BLaER1 treated with 17β-estradiol and CSF1 and Interleukin-3, amounts not matched to agents 10 nM and 100 nM (cell line): ENCODE measurements around the gene CD93.

ENCODE experiments used
- H3K27ac ChIP-seq, 11 experiments: shearing (Covaris generic); formaldehyde crosslinking; 2 replicates each; pipeline ENCODE4 v1.8.1; 2022
- H3K27me3 ChIP-seq, 11 experiments: shearing (Covaris generic); formaldehyde crosslinking; 2 replicates each; pipeline ENCODE4 v1.8.1; 2022
- H3K36me3 ChIP-seq, 11 experiments: shearing (Covaris generic); formaldehyde crosslinking; 2 replicates each; pipeline ENCODE4 v1.8.1; 2022
- H3K4me1 ChIP-seq, 10 experiments: shearing (Covaris generic); formaldehyde crosslinking; 2 replicates each; pipeline ENCODE4 v1.8.1; 2022
- H3K4me2 ChIP-seq, 11 experiments: shearing (Covaris generic); formaldehyde crosslinking; 2 replicates each; pipeline ENCODE4 v1.8.1; 2022
- H3K4me3 ChIP-seq, 10 experiments: shearing (Covaris generic); formaldehyde crosslinking; 2 replicates each; pipeline ENCODE4 v1.8.1; 2022
- H3K9ac ChIP-seq, 11 experiments: shearing (Covaris generic); formaldehyde crosslinking; 2 replicates each; pipeline ENCODE4 v1.8.1; 2022
- H3K9me3 ChIP-seq, 11 experiments: shearing (Covaris generic); formaldehyde crosslinking; replicated peaks in 1 of 11; 2 replicates each; pipeline ENCODE4 v1.8.1; 2022
- H4K20me1 ChIP-seq, 11 experiments: shearing (Covaris generic); formaldehyde crosslinking; 2 replicates each; pipeline ENCODE4 v1.8.1; 2022
- Cebpa-rat ChIP-seq, 11 experiments: shearing (Covaris generic); IDR thresholded peaks; 2 replicates each; pipeline ENCODE4 v1.8.1; 2022

CD93 gene

DNA sequence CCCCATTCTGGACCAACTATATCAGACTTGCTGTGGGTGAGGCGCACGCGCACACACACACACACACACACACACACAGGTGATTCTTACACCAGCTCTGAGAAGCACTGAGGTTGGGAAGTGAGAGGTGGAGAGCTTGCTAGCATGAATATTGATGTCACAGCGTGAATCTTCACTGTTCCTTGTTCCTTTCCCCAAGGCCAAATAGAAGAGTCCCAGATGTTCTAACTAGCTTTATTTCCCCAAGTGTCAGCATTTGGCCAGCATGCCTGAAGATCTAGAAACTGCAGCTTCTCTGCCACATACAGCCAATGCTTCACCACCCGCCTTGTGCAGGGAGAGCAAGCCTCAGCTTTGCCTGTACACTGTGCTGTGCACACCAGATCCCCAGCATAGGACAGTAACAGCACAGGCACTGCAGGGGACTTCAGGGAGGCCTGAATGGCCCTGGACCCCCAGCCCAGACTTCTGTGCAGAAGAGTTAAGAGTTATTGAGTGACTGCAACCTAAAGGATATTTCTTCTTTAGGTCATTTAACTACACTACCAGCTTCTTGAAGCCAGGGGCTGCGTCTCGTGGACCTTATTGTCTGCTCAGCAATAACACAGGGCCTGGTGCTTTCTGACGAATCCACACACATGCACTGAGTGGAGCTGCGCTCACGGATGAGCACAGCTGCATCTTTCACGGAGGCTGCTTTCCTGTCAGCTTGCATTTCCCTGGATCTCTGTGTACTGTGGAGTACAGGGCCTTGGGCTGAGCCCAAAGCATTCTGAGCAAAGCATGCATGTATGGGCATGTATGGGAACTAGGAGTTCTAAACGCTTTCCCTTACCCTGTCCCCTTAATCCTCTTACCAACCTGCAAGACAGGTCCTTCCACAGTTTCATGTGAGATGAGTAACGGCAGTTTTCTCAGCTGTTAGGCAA is 13.9 kb upstream of the CD93 start:
- H3K4me2 ChIP-seq, result peak overlapping the region in 3 of 11 experiments; percentile 25 to 77 (median 75); a peak in 5 of 22 replicates
- no peak for TF ChIP-seq Cebpa-rat (IDR thresholded peaks at IDR 0.05)
- no peaks in the 10 kb centered on the region for H3K27me3 ChIP-seq
- no peaks in the 10 kb centered on the region for H4K20me1 ChIP-seq
- H3K4me3 ChIP-seq, result no peak overlapping the region
- peaks cover 28 to 100% (median 52%) of the 10 kb centered on the region in 10 experiments for H3K4me1 ChIP-seq
- H3K36me3 ChIP-seq, result no peaks in the 10 kb centered on the region
- no peak overlapping the region for H3K9ac ChIP-seq
- H3K9me3 ChIP-seq, result no peaks in the 10 kb centered on the region
- no peak overlapping the region; a peak in 1 of 22 replicates for H3K27ac ChIP-seq

GRCh38 chr20:23097636-23098580 is 11.8 kb upstream of the CD93 start:
- H3K27me3 ChIP-seq, result no peaks in the 10 kb centered on the region
- H3K9me3 ChIP-seq, result no peaks in the 10 kb centered on the region
- no peak overlapping the region for H3K9ac ChIP-seq
- peak overlapping the region in 9 of 11 experiments; percentile 12 to 82 (median 61); a peak in 15 of 22 replicates for H3K4me2 ChIP-seq
- no peak for TF ChIP-seq Cebpa-rat (IDR thresholded peaks at IDR 0.05)
- peak overlapping the region in 2 of 11 experiments; percentile 6 to 25; a peak in 1 of 22 replicates for H3K27ac ChIP-seq
- H3K4me1 ChIP-seq, result peaks cover 10 to 91% (median 32%) of the 10 kb centered on the region in 10 experiments
- H3K4me3 ChIP-seq, result no peak overlapping the region
- H3K36me3 ChIP-seq, result no peaks in the 10 kb centered on the region
- H4K20me1 ChIP-seq, result no peaks in the 10 kb centered on the region

- H3K4me1 ChIP-seq, result peaks cover 1 to 84% (median 23%) of the 10 kb centered on the region in 10 experiments; a peak in 18 of 20 replicates
- H3K27ac ChIP-seq, result no peak overlapping the region
- TF ChIP-seq Cebpa-rat (IDR thresholded peaks at IDR 0.05), result no peak
- H3K9ac ChIP-seq, result no peak overlapping the region
- H3K4me2 ChIP-seq, result peak overlapping the region in 4 of 11 experiments; percentile 61 to 82 (median 76); a peak in 7 of 22 replicates
- H3K9me3 ChIP-seq, result no peaks in the 10 kb centered on the region
- no peaks in the 10 kb centered on the region for H3K27me3 ChIP-seq
- H3K36me3 ChIP-seq, result no peaks in the 10 kb centered on the region
- H3K4me3 ChIP-seq, result no peak overlapping the region
- H4K20me1 ChIP-seq, result no peaks in the 10 kb centered on the region
Measured at GRCh38 chr20:23096986-23097520, 10.9 kb upstream of the CD93 start.

GRCh38 chr20:23096097-23096496 is 10.0 kb upstream of the CD93 start:
- Histone ChIP-seq H3K4me2 (peak overlapping the region in 3 of 11 experiments; percentile 75 to 82 (median 77); a peak in 5 of 22 replicates), H3K4me3 (no peak overlapping the region), H4K20me1 (no peaks in the 10 kb centered on the region), H3K9ac (no peak overlapping the region), H3K36me3 (no peaks in the 10 kb centered on the region), H3K27ac (no peak overlapping the region), H3K27me3 (no peaks in the 10 kb centered on the region), H3K9me3 (no peaks in the 10 kb centered on the region), H3K4me1 (peaks cover 0 to 84% (median 20%) of the 10 kb centered on the region in 10 experiments; a peak in 15 of 20 replicates)
- TF ChIP-seq Cebpa-rat (IDR thresholded peaks at IDR 0.05), result no peak

- Histone ChIP-seq H4K20me1 (no peaks in the 10 kb centered on the region), H3K36me3 (no peaks in the 10 kb centered on the region), H3K4me1 (peaks cover 0 to 84% (median 26%) of the 10 kb centered on the region in 10 experiments; a peak in 15 of 20 replicates), H3K9me3 (no peaks in the 10 kb centered on the region), H3K27ac (no peak overlapping the region), H3K4me2 (peak overlapping the region in 5 of 11 experiments; percentile 7 to 82 (median 75); a peak in 9 of 22 replicates), H3K4me3 (no peak overlapping the region), H3K27me3 (no peaks in the 10 kb centered on the region), H3K9ac (no peak overlapping the region)
- no peak for TF ChIP-seq Cebpa-rat (IDR thresholded peaks at IDR 0.05)
Measured at GRCh38 chr20:23095499-23095898, 9.4 kb upstream of the CD93 start.

- H3K9me3 ChIP-seq, result no peaks in the 10 kb centered on the region
- H3K9ac ChIP-seq, result no peak overlapping the region
- TF ChIP-seq Cebpa-rat (IDR thresholded peaks at IDR 0.05), result no peak
- H3K27ac ChIP-seq, result no peak overlapping the region
- H4K20me1 ChIP-seq, result no peaks in the 10 kb centered on the region
- no peak overlapping the region for H3K4me3 ChIP-seq
- no peaks in the 10 kb centered on the region for H3K36me3 ChIP-seq
- no peaks in the 10 kb centered on the region for H3K27me3 ChIP-seq
- H3K4me1 ChIP-seq, result peaks cover 0 to 84% (median 28%) of the 10 kb centered on the region in 10 experiments; a peak in 15 of 20 replicates
- peak overlapping the region in 5 of 11 experiments; percentile 7 to 82 (median 75); a peak in 9 of 22 replicates for H3K4me2 ChIP-seq
Measured at GRCh38 chr20:23094927-23095326, 8.8 kb upstream of the CD93 start.

DNA sequence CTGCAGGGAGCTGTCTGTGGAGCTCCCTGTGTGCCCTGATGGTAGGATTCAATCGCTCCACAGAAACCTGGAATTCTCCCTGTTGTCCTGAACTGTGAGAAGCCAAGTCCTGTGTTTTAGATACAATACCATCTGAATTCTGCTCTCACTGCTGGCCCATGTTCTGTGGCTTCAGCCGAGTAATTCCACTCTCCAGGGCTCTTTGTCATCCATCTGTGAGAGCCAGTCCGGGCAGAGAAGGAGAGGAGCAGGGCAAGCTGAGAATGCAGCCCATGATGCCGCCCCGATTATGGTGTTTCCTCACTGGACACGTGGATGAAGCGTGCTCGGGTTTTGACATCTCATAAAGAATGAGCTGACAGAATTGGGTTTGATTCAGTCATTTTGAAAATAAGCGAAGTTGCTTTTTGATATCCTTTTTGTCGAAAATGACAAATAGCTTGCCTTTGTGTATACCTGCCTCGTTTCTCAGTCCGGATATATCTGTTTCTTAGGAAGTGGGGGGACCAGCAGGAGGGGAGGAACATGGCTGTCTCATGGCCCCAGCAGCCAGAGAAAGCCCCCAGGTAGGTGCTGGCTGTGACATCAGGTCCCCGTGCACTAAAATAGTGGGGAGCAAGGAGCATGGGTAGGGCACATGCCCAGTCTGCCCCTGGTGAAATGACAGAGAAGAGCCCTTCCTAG is 8.2 kb upstream of the CD93 start:
- Histone ChIP-seq H3K9me3 (no peaks in the 10 kb centered on the region), H3K27ac (0 out of 22 replicates have a peak overlapping the region, but pooled peaks of 1 of the 11 experiments have one; percentile 5), H3K36me3 (no peaks in the 10 kb centered on the region), H3K27me3 (no peaks in the 10 kb centered on the region), H3K9ac (no peak overlapping the region), H3K4me3 (no peak overlapping the region), H3K4me1 (peaks cover 0 to 84% (median 28%) of the 10 kb centered on the region in 10 experiments; a peak in 15 of 20 replicates), H4K20me1 (no peaks in the 10 kb centered on the region), H3K4me2 (peak overlapping the region in 4 of 11 experiments; percentile 28 to 82 (median 76); a peak in 8 of 22 replicates)
- no peak for TF ChIP-seq Cebpa-rat (IDR thresholded peaks at IDR 0.05)

DNA sequence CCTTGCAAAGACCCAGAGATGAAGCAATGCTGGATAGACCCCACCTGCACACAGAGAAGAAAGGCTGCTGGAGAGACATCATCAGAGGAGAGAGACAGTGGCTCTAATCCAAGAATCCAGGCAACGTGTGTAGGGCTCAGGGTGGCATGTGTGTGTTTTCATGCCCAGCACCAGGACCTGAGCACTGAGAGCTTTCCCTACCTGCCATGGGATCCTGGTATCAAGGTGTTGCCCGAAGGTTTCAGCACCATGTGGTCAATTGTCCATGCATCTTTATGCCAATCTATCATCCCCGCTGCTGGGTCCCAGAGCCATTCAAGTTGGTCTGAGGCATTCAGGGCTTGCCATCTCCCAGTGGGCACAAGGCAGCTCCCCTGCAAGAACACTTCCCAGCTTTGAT is 7.5 kb upstream of the CD93 start:
- Histone ChIP-seq H3K27me3 (no peaks in the 10 kb centered on the region), H3K27ac (0 out of 22 replicates have a peak overlapping the region, but pooled peaks of 1 of the 11 experiments have one; percentile 5), H3K36me3 (no peaks in the 10 kb centered on the region), H3K9me3 (no peaks in the 10 kb centered on the region), H3K9ac (no peak overlapping the region), H3K4me2 (no peak overlapping the region), H3K4me3 (no peak overlapping the region), H4K20me1 (no peaks in the 10 kb centered on the region), H3K4me1 (peaks cover 0 to 84% (median 29%) of the 10 kb centered on the region in 10 experiments; a peak in 15 of 20 replicates)
- TF ChIP-seq Cebpa-rat (IDR thresholded peaks at IDR 0.05), result no peak
